Progenitor cell of endocrine pancreas (in vitro differentiated cells): ENCODE data around the gene PLXNA2. TPM values are rescaled to one million over a fixed set of nuclear protein-coding genes. Genes with fewer than 3 reads are reported as not detected.

Source experiments
- DNase-seq: peaks from one replicate; pipeline ENCODE4 v3.0.0; 2021; ENCODE audit warnings: low spot score; ENCODE audit not compliant: unreplicated experiment
- H3K27ac Mint-ChIP-seq: 2 replicates; pipeline ENCODE4 v1.8.0; 2021; ENCODE audit warnings: mild to moderate bottlenecking, moderate library complexity, mixed read lengths
- H3K27me3 Mint-ChIP-seq: 2 replicates; pipeline ENCODE4 v1.8.0; 2021; ENCODE audit warnings: mixed read lengths
- H3K36me3 Mint-ChIP-seq: 2 replicates; pipeline ENCODE4 v1.8.0; 2022; ENCODE audit warnings: mixed read lengths; ENCODE audit not compliant: insufficient read depth
- H3K4me1 Mint-ChIP-seq: 2 replicates; pipeline ENCODE4 v1.8.0; 2021; ENCODE audit warnings: low read depth, mixed read lengths
- H3K4me3 Mint-ChIP-seq: 2 replicates; pipeline ENCODE4 v1.8.0; 2021; ENCODE audit warnings: low read depth, mild to moderate bottlenecking, moderate library complexity, mixed read lengths
- H3K9me3 Mint-ChIP-seq: 2 replicates; pipeline ENCODE4 v1.8.0; 2021; ENCODE audit warnings: low read depth, mixed read lengths
- CTCF ChIP-seq: fragments of 200-600 bp; sonication (generic); IDR thresholded peaks from one replicate; pipeline ENCODE4 v1.5.0; 2021; ENCODE audit warnings: antibody characterized with exemption, mild to moderate bottlenecking; ENCODE audit not compliant: unreplicated experiment
- total RNA-seq: library from RNA; stranded (reverse); gene quantifications from 2 replicates; pipeline ENCODE4 v1.2.1, GENCODE V29; 2021

PLXNA2 gene
- total RNA-seq, 1 donor from 2014 or later: 34.9 TPM

GRCh38 chr1:208052135-208052534 lies 192.0 kb downstream of the PLXNA2 start:
- no peaks in the 10 kb centered on the region for H3K9me3 Mint-ChIP-seq
- H3K4me3 Mint-ChIP-seq: no peak overlapping the region
- H3K27me3 Mint-ChIP-seq: peaks cover 38% of the 10 kb centered on the region
- DNase-seq: no peak
- H3K27ac Mint-ChIP-seq: no peak overlapping the region
- peaks cover 11% of the 10 kb centered on the region for H3K36me3 Mint-ChIP-seq
- TF ChIP-seq CTCF: no peak
- H3K4me1 Mint-ChIP-seq: peaks cover 5% of the 10 kb centered on the region

- TF ChIP-seq CTCF: no peak
- H3K27ac Mint-ChIP-seq: no peak overlapping the region
- DNase-seq: no peak
- H3K36me3 Mint-ChIP-seq: peaks cover 11% of the 10 kb centered on the region
- H3K27me3 Mint-ChIP-seq: peaks cover 33% of the 10 kb centered on the region
- H3K9me3 Mint-ChIP-seq: no peaks in the 10 kb centered on the region
- no peak overlapping the region for H3K4me3 Mint-ChIP-seq
- H3K4me1 Mint-ChIP-seq: peaks cover 5% of the 10 kb centered on the region
These were observed 192.5 kb downstream of the PLXNA2 start for GRCh38 chr1:208051651-208052050.

- Mint-ChIP-seq H3K27ac (no peak overlapping the region), H3K4me1 (peaks cover 3% of the 10 kb centered on the region), H3K4me3 (no peak overlapping the region), H3K27me3 (peaks cover 15% of the 10 kb centered on the region), H3K36me3 (peaks cover 16% of the 10 kb centered on the region), H3K9me3 (no peaks in the 10 kb centered on the region)
- no peak for TF ChIP-seq CTCF
- DNase-seq: no peak
These were observed 195.3 kb downstream of the PLXNA2 start for GRCh38 chr1:208048904-208049303.

GRCh38 chr1:208047975-208048374 lies 196.2 kb downstream of the PLXNA2 start:
- no peak for DNase-seq
- no peak for TF ChIP-seq CTCF
- Mint-ChIP-seq H3K27ac (no peak overlapping the region), H3K9me3 (no peaks in the 10 kb centered on the region), H3K4me1 (peaks cover 3% of the 10 kb centered on the region), H3K4me3 (no peak overlapping the region), H3K36me3 (peaks cover 18% of the 10 kb centered on the region), H3K27me3 (peaks cover 12% of the 10 kb centered on the region)

- Mint-ChIP-seq H3K27me3 (peaks cover 11% of the 10 kb centered on the region), H3K36me3 (peaks cover 20% of the 10 kb centered on the region), H3K4me3 (no peak overlapping the region), H3K4me1 (peaks cover 3% of the 10 kb centered on the region), H3K27ac (no peak overlapping the region), H3K9me3 (no peaks in the 10 kb centered on the region)
- no peak for DNase-seq
- TF ChIP-seq CTCF: no peak
These were observed 196.7 kb downstream of the PLXNA2 start for GRCh38 chr1:208047476-208047934.
